ELR (cell line): ENCODE results near the gene FGD4.
"Not testable (repeated sequence)": the region's sequence is repeated elsewhere in the genome, so short reads cannot be mapped to it uniquely, and the experiment has no call there.

ENCODE experiments used
- DNase-seq: peaks from one replicate; pipeline ENCODE4 v3.0.0-alpha.2; 2015; ENCODE audit warnings: low read depth

The FGD4 gene

DNA sequence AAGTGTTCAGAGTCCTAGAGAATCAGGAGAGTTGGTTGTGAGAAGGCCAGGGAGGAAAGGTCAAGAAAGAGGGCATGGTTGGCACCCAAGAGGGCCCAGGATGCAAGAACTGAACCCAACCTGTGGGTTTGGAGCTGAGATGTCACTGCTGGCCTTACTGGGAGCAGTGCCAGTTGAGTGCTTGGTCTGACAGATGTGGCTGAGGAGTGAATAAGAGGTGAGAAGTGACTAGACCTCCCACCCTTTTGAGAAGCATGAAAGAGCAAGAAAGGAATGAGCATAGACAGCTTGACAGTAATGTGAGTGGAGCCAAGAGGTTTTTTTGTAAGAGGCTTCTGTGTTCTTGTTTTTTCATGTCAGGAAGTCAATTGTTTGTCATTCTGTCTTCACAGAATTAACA is 95.3 kb downstream of the FGD4 start:
- no peak for DNase-seq

DNA sequence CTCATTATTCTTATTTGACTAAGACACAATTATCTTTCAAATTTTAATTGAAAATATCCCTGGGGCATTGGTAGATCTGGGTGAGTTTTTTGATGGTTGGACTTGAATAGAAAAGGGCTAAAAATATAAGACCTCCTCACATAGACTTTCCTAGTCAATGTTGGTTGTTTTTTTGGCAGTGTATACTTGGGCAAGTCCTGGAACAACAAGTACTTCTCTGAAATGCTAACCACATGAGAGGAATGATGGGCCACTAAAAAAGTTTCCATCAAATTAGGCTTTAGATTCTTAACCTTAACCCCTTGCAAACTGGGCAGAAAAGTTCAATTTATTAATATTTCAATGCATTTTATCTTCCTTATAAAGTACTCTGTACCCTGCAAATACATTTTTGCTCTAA is 97.6 kb downstream of the FGD4 start:
- DNase-seq = no peak

DNA sequence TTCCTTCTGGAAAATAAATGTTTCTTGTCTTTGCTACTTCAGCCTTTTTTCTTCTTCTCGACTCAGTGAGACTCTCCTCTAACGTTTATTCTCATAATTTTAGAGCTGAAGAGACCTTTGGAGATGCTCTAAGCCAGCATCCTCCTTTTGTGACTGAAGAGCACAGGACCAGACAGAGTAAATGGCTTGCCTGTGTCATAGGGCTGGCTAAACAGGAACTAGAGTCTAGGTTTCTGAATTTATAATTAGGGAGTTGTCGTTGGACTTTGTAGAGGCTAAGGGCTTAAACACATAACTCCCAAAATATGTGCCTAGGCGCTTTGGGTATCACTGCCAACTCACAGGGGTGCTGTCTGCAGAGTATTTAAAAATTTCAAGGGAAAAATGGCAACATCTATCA is 98.5 kb downstream of the FGD4 start:
- DNase-seq = no peak

DNA sequence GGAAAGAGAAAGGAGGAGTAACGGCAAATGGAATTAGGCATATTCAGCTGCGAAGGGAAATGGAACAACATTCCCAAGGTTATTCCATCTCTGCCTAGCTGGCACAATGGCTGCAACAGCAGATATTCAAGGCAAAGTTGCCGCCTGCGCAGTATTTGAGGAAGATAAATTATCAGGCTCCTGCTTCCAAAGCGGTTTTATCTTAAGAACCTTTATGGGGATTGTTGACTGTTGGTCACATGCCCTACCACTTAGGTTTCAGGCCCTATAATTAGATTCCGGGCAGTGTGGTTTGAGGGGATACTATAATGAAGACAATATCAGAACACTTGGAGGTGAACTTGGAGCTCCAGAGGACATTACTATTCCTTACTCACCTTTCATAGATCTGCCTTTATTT is 99.7 kb downstream of the FGD4 start:
- no peak for DNase-seq

DNA sequence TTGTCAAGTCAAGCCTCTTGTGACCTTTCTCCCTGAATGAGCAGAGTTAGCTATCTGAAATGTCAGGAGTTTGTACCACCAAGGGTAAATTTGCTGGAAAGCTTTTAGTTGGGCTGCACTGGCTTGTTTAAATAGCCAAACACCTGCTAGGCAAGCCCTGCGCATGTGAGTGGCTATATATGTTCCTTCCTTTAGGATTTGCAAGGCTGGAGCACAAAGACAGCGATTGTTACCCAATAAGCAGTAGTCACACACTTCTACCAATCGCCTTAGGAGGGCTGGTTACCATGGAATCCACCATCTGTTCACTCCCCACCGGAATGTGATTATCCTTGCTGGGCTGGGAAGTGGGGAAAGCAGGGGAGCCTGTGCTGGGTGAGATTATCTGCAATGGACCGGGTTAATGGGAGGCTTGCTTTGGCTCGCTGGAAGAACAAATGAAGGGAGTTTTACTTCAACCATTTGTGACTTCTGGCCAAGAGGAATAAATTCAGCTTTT is 102.5 kb downstream of the FGD4 start:
- peak; percentile 54 for DNase-seq

DNA sequence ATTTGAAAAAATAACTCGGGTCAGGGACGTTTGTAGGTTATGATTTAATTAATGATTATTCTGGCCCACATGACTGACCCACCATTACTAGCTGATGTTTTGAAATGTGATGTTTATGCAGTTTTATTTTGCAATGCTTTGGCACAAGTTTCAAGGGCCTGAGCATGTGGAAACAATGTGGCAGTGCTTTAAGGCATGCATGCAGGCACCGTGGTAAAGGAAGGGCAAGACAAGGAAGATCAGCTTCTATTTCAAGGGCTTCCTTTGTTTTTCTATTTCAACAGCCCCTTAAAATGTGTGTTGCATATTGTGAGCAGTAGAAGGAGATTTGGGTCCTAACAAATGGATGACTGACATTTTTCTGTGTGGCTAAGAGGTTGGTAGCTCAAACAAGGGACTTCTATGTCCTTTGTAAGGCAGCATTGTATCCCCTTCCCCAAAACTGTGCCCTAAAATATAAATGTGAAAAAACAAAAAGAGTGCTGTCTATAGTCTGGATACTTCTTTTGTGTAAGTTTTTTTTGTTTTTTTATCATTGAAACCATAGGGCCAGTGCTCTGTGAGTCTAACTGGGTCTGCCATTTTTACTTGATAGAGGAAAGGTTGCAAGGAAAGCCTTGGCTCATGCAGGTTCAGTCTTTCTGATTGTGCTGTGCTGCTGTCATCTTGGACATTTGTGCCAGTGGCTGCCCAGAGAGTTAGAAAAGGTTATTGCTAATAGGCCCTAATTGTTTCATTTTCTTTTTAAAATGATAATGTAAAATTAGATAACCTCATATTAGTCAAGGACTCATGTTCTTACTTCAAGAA is 103.5 kb downstream of the FGD4 start:
- DNase-seq = no peak

DNA sequence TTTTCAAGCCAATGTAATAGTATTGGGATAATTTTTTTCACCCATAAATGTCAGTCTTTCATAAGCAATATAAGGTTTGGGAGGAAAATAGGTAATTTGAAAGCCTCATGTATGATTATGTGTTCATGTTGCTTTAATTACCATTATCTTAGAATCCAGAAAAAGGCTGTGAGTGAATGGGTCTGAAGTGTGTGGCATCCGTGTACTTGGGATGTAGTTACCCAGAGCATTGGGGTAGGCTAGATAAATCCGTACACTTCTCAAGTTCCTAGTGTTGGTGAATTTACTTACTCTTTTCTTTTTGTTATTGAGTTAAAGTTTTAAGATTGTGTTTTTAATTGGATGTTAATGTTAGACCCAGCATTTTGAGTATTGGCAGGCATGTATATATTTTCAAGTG is 104.4 kb downstream of the FGD4 start:
- DNase-seq = no peak

DNA sequence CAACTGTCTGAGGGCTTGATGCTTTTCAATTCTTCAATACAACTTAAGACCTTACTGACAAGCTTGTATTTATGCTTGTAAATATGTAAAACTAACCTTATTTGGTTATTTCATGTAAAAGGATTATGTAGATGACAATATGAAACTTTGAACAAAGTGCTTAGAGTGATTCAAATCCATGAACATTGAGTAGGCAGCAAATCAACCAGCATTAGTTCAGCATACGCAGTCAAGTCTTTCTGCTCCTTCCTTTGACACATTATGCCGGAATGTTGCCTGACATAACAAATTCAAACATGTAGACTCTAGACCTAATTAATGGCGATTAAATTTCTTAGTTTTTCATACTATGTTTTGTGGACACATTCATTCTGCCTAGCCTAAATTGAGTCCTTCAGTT is 105.2 kb downstream of the FGD4 start:
- no peak for DNase-seq

DNA sequence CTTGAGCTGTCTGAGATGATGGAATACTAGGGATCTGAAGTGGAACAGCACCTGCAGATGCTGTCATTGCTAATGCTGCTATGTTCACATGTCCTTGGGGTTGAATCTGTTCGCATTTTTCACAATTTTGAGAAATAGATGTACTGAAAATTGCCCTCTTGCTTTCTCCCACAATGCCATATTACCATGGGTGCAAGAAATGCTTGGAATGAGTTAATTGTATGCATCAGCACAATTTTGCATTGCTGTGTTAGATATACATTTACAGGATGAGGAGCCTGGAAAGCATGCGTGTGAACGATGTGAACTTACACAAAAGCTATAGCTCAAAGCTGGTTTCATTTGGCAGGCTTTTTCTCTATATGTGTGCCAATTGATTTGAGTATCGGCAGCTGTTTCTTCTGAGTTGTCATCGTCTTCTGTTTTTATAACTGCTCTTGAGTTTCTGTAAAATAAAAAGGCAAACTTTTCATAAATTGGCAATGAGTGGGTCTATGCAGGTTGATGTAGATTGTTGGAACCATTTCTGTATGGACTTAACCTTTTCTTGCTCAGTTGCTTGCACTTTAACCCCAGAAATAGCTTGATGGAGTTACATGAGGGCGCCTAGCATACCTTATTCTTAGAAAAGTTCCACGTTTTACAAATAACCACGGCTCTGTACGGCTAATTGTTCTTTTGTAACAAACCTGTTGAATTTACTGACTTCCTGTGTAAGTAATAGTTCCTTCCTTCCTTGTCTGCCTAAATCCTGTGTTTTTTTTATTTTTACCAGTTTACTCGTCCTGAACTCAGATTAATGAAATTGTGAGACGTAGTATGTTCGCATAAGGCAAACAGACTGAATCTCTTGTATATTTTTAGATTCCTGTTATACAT is 105.9 kb downstream of the FGD4 start:
- no peak for DNase-seq

DNA sequence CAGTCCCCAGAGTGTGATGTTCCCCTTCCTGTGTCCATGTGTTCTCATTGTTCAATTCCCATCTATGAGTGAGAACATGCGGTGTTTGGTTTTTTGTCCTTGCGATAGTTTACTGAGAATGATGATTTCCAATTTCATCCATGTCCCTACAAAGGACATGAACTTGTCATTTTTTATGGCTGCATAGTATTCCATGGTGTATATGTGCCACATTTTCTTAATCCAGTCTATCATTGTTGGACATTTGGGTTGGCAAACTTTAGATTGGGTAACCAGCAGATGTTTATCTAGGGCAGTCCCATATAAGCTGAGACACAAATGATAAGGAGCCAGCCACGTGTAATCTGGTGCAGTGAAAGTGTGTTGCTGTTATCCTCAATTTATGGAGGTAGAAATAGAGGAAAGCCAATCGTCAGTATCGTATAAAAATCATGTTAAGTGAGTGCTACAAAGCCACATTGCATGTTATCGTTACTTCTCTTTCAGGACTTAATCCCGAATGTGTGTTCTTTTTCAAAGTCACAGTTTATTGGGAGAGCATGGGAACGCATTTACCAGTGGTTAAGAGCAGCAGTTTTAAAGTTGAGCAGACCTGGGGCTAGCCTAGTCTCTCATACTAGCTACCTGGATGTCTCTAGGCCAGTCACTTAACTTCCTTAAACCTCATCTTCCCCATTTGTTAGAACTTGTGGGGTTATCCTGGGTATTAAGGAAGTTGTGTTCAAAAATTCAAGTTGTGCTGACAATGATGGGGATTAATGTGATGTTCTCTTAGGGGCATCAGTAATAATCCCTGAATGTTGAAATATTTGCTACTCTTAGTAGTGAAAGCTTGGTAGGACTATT is 108.0 kb downstream of the FGD4 start:
- not testable (repeated sequence) for DNase-seq

DNA sequence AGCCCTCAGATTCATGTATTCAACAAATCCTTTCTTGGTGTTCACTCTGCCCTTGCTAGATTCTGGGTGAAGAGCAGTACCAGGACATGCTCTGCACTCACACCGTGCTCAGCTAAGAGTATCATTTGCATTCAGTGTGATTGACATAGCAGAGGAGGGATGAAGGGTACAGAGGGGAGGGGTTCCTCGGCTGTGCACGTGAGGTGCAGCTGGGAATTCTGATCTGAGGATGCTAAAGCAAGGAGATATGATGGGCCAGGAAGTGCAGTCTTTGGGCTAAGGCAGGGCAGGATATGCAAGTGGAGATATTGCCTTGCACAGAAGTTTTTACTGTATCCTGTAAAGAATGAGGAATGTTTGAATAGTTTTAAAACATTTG is 108.6 kb downstream of the FGD4 start:
- DNase-seq = no peak

DNA sequence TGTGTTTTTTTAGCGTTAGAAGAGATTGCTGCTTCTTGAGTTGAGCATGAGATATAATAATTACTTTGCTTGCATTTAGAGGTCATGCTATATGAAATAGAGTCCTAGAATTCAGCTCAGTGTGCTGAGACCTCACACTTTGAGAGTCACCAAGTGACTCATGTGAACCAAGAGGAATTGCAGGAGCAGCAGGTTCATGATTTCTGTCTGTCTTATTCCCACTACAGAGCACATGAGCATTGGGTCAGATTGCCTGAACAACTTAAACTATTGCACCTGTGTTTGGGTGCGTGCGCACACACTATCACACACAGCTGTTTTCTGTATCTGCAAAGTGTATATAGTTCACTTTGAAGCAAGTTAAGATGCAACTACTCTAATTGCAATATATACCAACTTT is 109.3 kb downstream of the FGD4 start:
- DNase-seq = no peak

DNA sequence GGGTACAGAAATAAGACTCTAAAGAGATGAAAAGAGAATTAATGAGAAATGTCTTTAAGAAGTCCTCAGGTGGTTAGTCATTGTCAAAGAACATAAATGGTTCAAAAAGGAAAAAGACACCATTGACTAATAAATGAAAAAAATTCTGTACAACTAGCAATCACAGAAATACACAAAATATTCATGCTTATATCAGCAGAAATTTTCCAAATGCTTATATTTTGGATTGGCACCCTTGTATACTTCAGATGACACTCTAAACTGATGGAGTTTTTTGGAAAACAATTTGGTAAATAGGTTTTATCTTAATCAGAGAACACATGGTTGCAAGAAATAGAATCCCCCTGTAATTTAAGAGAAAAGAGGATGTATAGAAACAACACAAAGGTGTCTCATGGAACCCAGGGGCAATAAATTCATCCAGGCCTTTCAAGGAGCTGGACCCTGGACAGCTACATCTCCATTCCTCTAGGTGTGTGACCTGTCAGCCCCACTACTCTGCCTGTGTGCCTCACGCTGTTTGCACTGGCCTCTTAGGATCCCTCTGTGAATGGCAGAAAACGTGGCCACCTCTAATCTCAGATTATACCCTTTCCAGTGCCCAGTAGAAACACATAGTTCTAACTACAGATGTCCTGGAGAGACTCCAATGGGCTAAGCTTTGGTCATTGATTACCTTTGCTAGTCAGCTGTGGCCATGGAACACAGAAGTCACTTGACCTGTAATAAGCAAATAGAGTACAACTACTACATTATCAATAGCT is 110.2 kb downstream of the FGD4 start:
- DNase-seq = no peak

DNA sequence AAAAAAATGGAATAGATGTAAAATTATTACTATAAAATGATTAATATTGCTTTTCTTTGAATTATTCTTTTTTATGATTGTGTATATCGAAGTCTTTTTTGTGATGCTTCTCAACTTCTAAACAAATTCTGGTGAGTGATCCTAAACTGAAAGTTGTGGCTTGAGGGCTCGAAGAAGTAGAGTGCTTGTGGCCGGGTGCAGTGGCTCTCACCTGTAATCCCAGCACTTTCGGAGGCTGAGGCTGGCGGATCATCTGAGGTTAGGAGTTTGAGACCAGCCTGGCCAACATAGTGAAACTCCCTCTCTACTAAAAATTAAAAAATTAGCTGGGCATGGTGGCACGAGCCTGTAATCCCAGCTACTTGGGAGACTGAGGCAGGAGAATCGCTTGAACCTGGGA is 112.6 kb downstream of the FGD4 start:
- not testable (repeated sequence) for DNase-seq

DNA sequence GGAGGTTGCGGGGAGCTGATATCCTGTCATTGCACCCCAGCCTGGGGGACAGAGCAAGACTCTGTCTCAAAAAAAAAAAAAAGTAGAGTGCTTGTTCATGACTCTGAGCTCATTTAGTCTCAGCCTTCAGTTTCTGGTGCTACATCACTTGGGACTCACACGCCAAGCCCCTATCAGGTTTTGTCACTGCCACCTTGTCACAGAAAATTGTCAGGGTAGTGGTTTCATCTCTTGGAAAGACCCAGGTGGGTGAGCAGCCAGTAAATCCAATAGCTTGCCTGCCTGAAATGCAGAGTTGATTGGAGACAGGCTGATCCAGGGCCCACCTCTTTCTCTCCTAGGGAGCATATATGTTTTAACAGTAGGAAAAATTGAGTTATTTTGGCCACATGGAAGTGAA is 113.0 kb downstream of the FGD4 start:
- DNase-seq = no peak

DNA sequence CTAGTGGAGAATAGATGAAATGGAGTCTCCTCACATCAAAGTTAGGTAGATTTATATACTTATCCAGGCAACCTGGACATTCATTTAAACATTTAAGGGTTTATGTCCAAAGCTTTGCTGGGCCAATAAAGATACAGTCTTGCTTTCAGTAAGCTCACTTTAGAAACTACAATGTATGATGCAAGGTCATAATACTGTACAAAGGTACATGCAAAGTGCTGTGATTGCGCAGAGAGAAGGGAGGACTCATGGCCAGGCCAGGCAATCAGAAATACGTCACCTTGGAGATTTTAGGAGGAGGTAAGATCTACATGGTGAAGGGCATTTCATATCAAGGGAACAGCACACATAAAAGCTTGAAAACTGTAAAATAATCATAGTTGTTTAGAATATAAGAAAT is 113.6 kb downstream of the FGD4 start:
- no peak for DNase-seq

DNA sequence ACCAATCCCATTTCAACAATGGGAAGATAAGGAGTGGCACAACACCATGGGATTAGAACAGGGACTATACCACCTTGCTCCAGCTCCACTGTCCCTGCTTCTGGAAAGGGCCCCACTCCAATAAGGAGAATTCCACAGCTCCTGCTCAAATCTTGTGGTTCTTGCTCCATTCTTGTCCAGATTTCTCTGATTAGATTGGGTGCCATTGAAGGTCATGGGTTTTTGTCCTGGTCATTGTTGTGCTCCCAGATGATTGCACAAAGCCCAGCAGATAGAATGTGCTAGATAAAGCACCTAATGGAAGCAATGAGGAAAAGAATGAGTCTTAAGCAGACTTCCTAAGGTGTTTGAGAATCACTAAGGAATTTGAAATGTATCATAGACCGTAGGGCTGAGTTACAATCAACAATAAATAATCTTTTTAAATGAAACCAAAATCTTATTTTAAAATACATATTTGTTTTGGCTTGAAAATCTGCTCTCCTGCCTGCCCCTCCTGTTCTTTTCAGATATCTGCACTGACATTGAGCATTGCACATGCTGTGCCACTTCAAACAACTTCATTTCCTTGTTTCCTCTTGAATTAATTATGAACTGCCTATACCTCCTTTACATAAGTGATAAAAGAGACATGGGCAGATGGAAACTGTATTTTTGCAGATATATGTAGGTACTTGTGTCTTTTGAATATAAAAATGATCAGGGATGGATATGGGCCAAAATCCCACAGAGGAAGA is 115.9 kb downstream of the FGD4 start:
- DNase-seq = no peak

DNA sequence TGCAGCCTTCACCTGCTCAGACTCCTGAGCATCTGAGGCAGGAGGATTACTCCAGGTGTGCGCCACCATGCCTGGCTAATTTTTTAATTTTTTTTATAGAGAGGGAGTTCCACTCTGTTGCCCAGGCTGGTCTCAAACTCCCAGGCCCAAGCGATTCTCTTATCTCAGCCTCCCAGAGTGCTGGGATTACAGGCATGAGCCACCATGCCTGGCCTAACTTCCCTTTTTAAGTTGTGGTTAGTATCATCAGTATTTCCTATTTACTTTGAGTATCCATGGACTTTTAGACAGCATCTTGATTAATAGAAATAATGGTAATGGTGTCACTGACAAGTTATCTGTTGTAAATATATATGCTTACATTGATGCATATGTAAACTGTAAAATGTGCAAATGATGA is 116.9 kb downstream of the FGD4 start:
- DNase-seq = no peak

DNA sequence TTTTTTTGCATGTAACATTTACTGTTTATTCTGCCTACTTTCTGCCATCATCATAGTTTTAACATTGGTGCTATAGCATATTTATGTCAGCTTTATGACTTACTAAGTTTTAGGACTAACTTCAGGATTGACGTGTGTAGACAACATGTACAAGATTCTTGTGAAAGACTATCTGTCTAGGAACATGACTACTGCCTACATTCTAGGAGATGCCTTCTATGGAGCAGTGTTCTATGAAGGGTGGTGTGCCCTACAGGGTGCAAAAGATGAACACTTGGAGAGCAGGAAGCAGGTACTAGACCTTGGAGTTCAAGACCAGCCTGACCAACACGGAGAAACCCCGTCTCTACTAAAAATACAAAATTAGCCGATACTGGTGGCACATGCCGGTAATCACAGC is 118.6 kb downstream of the FGD4 start:
- DNase-seq = no peak

DNA sequence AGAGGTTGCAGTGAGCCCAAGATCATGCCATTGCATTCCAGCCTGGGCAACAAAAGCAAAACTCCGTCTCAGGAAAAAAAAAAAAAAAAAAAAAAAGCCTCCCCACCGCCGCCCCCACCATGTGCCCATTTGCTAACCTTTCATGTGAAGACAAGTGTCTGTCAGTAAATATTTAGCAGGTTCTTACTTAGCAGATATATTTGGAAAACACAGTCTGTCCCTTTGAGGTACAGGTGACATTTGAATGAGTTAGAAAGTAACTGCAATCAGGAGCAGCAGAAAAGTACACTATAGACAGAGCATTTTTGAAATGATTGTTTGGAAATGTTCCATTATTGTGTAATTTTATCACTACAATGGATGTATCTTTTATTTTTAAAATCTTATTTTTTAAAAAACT is 119.7 kb downstream of the FGD4 start:
- no peak for DNase-seq
